Epithelial cell of esophagus (primary cell): Measurements from ENCODE around the gene RPTOR.

Experiments used
- DNase-seq: peaks from one replicate; pipeline ENCODE4 v3.0.0; 2010; ENCODE audit warnings: low read depth
- H3K4me3 ChIP-seq: 2 replicates; pipeline ENCODE4 v1.5.1; 2011; ENCODE audit warnings: mild to moderate bottlenecking, low read length, control low read depth
- CTCF ChIP-seq: IDR thresholded peaks from 2 replicates; pipeline ENCODE4 v1.5.1; 2011; ENCODE audit warnings: low read depth, mild to moderate bottlenecking, low read length, control low read depth, inconsistent platforms; ENCODE audit not compliant: insufficient read depth; ENCODE audit errors: missing control alignments

Gene RPTOR

GRCh38 chr17:80834893-80835275 is 290.2 kb downstream of the RPTOR start:
- no peak overlapping the region for H3K4me3 ChIP-seq
- TF ChIP-seq CTCF, result no peak
- DNase-seq, result no peak

- no peak overlapping the region for H3K4me3 ChIP-seq
- TF ChIP-seq CTCF, result no peak
Measured at GRCh38 chr17:80835816-80836657, 291.4 kb downstream of the RPTOR start.

GRCh38 chr17:80836658-80836965 is 292.0 kb downstream of the RPTOR start:
- no peak for TF ChIP-seq CTCF
- H3K4me3 ChIP-seq, result no peak overlapping the region
- no peak for DNase-seq

More at GRCh38 chr17:80835816-80836657, 291.4 kb downstream of the RPTOR start:
- DNase-seq, result no peak

- no peak for DNase-seq
- H3K4me3 ChIP-seq, result no peak overlapping the region
- no peak for TF ChIP-seq CTCF
Measured at GRCh38 chr17:80836971-80837481, 292.4 kb downstream of the RPTOR start.

- no peak overlapping the region for H3K4me3 ChIP-seq
- TF ChIP-seq CTCF, result no peak
- no peak for DNase-seq
Measured at GRCh38 chr17:80837711-80838110, 293.1 kb downstream of the RPTOR start.

- H3K4me3 ChIP-seq, result no peak overlapping the region
- TF ChIP-seq CTCF, result no peak
- DNase-seq, result no peak
Measured at GRCh38 chr17:80838311-80839025, 293.8 kb downstream of the RPTOR start.
